Measurements from ENCODE around the gene SIGLEC1.

Gene SIGLEC1

DNA sequence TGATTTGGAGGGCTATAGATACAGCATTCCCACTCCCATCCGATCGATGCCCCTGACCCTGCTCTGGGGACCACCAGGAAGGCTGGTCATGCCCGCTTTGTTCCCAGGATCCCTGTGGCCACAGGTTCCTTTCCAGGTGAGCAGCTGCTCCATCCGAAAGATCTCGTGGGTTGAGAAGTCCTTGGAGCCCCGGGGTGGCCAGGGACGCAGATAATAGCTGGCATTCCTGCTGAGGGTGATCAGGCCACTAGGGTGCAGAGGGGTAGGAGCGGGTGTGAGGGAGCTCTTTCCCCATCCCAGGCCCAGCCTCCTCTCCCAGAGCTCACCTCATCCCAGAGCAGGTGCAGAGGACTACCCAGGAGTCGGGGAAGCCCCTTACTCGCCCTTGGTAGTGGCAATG, 38.0 kb downstream of the SIGLEC1 start:
- in situ Hi-C loops (cut with HindIII; ENCODE audit: low sequenced_read_pairs): no loop called here
- TF ChIP-seq, protein P1, sequence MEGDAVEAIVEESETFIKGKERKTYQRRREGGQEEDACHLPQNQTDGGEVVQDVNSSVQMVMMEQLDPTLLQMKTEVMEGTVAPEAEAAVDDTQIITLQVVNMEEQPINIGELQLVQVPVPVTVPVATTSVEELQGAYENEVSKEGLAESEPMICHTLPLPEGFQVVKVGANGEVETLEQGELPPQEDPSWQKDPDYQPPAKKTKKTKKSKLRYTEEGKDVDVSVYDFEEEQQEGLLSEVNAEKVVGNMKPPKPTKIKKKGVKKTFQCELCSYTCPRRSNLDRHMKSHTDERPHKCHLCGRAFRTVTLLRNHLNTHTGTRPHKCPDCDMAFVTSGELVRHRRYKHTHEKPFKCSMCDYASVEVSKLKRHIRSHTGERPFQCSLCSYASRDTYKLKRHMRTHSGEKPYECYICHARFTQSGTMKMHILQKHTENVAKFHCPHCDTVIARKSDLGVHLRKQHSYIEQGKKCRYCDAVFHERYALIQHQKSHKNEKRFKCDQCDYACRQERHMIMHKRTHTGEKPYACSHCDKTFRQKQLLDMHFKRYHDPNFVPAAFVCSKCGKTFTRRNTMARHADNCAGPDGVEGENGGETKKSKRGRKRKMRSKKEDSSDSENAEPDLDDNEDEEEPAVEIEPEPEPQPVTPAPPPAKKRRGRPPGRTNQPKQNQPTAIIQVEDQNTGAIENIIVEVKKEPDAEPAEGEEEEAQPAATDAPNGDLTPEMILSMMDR (IDR thresholded peaks at IDR 0.05; ENCODE audit: low read depth, low read length, missing control alignments): no peak
- H3K4me3 ChIP-seq (ENCODE audit: low read depth, low read length): no peak overlapping the region
- no peak for DNase-seq (ENCODE audit: low read depth)

- H3K4me3 ChIP-seq (ENCODE audit: low read depth, low read length): no peak overlapping the region
- TF ChIP-seq, protein P1 (IDR thresholded peaks at IDR 0.05; ENCODE audit: low read depth, low read length, missing control alignments): no peak
- no peak for DNase-seq (ENCODE audit: low read depth)
- in situ Hi-C loops (cut with HindIII; ENCODE audit: low sequenced_read_pairs): no loop called here
Observed at GRCh38 chr20:3673221-3674070, 39.0 kb downstream of the SIGLEC1 start.

DNA sequence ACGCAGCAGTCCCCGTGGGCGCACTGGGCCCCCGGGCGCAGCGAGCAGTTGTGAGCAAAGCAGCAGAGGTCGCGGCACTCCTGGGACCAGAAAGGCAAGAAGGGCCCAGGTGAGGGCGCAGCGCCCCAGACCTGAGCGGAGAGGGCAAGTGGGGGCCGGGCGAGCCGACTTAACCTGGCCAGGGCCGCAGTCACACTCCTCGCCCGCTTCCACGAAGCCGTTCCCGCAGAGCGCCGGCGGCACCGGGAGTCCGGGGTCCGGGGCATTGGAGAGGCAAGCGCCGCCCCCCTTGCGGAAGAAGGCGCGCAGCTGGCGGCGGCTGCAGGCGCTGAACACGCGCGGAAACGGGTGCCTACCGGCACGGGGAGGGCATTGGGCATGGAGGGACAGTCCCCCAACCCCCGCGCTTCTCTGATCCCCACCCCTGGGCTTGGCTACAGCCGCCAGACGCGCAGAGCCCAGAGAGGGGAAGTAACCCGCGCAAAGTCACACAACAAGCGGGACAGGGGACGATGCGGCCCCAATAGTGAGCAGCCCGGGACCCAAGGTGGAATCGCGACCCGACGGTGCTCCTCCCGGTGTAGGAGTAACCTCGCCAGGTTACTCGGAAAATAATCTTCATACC, 39.7 kb downstream of the SIGLEC1 start:
- in situ Hi-C loops (cut with HindIII; ENCODE audit: low sequenced_read_pairs): no loop called here
- DNase-seq (ENCODE audit: low read depth): no peak
- H3K4me3 ChIP-seq (ENCODE audit: low read depth, low read length): no peak overlapping the region
- TF ChIP-seq, protein P1 (IDR thresholded peaks at IDR 0.05; ENCODE audit: low read depth, low read length, missing control alignments): no peak

DNA sequence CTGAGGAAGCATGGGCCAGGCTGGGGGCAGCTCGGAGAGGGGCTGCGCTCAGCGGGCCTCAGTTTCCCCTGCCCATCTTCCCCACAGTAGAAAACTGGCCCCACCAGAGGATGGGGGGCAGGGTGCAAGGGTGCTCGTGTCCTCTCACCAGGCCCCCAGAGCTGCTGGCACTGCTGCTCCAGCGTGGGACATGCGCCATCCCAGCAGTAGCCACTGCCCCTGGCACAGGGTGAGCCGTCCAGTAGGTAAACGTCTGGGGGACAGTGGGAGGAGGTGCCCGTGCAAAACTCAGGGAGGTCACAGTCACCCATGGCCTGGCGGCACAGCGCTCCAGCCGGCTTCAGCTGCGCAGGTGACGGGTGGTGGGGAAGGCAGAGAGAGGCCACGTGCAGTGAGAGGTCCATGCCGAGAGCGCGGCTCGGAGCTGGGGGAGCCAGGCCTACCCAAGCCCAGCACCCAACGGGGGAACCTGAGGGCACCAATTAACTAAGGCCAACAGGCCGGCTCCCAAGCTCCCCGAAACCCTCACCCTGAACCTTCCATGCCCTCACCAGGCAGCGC, 40.3 kb downstream of the SIGLEC1 start:
- TF ChIP-seq, protein P1 (IDR thresholded peaks at IDR 0.05; ENCODE audit: low read depth, low read length, missing control alignments): no peak
- no peak for DNase-seq (ENCODE audit: low read depth)
- no peak overlapping the region for H3K4me3 ChIP-seq (ENCODE audit: low read depth, low read length)
- in situ Hi-C loops (cut with HindIII; ENCODE audit: low sequenced_read_pairs): no loop called here

- in situ Hi-C loops (cut with HindIII; ENCODE audit: low sequenced_read_pairs): no loop called here
Observed at GRCh38 chr20:3670945-3671344, 41.5 kb downstream of the SIGLEC1 start.

GRCh38 chr20:3670511-3670910, 41.9 kb downstream of the SIGLEC1 start:
- DNase-seq (ENCODE audit: low read depth): no peak
- in situ Hi-C loops (cut with HindIII; ENCODE audit: low sequenced_read_pairs): no loop called here
- no peak overlapping the region for H3K4me3 ChIP-seq (ENCODE audit: low read depth, low read length)
- TF ChIP-seq, protein P1 (IDR thresholded peaks at IDR 0.05; ENCODE audit: low read depth, low read length, missing control alignments): no peak

More at GRCh38 chr20:3670945-3671344, 41.5 kb downstream of the SIGLEC1 start:
- DNase-seq (ENCODE audit: low read depth): no peak
- TF ChIP-seq, protein P1 (IDR thresholded peaks at IDR 0.05; ENCODE audit: low read depth, low read length, missing control alignments): no peak
- no peak overlapping the region for H3K4me3 ChIP-seq (ENCODE audit: low read depth, low read length)
